Measurements from ENCODE around the gene GGN.
"Not testable (repeated sequence)": the region's sequence is repeated elsewhere in the genome, so short reads cannot be mapped to it uniquely, and the experiment has no call there.

Gene GGN

GRCh38 chr19:38417544-38418506 is 30.0 kb upstream of the GGN start:
- TF ChIP-seq CTCF (IDR thresholded peaks at IDR 0.05; ENCODE audit: extremely low read depth, missing control alignments): no peak
- peak; percentile 67 for DNase-seq (ENCODE audit: low spot score)

DNA sequence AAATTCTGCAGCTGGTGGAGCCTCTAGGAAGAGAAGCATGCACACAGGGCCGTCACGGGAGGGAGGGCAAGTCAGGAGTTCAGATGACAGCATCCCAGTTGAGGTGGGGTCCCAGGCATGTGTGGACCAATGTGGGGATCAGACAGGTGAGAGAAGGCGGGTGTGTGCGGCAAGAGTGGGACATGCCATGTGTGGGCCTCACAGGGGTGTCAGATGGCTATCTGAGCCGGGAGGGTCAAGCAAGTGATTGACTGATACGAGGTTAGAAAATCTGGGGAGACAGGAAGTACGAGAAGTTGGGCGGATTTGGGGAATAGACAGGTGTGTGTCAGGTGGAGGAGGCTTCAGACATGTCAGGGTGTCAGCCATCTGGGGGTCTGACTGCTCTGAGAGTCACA is 29.3 kb upstream of the GGN start:
- TF ChIP-seq CTCF (IDR thresholded peaks at IDR 0.05; ENCODE audit: extremely low read depth, missing control alignments): no peak
- no peak for DNase-seq (ENCODE audit: low spot score)

GRCh38 chr19:38413416-38413815 is 25.6 kb upstream of the GGN start:
- no peak for TF ChIP-seq CTCF (IDR thresholded peaks at IDR 0.05; ENCODE audit: extremely low read depth, missing control alignments)
- no peak for DNase-seq (ENCODE audit: low spot score)

GRCh38 chr19:38412961-38413360 is 25.1 kb upstream of the GGN start:
- TF ChIP-seq CTCF (IDR thresholded peaks at IDR 0.05; ENCODE audit: extremely low read depth, missing control alignments): no peak
- DNase-seq (ENCODE audit: low spot score): no peak

DNA sequence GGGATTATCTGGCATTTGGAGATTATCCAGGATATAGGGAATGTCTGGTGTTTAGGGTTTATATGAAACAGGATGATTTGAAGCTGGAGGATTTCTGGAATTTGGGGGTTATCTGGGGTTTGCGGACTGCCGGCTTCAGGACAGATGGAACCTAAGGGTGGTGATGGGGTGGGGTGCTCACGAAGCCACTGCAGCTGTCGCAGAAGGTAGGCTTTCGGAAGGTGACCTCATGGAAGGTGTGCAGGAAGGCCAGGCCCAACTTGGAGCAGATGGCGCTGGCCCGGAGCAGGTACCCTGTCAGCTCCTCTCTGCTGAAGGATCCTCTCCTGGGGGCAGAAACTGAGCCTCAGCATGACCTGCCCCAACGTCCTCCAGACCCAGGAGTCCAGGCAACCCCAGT is 24.7 kb upstream of the GGN start:
- no peak for TF ChIP-seq CTCF (IDR thresholded peaks at IDR 0.05; ENCODE audit: extremely low read depth, missing control alignments)
- no peak for DNase-seq (ENCODE audit: low spot score)

DNA sequence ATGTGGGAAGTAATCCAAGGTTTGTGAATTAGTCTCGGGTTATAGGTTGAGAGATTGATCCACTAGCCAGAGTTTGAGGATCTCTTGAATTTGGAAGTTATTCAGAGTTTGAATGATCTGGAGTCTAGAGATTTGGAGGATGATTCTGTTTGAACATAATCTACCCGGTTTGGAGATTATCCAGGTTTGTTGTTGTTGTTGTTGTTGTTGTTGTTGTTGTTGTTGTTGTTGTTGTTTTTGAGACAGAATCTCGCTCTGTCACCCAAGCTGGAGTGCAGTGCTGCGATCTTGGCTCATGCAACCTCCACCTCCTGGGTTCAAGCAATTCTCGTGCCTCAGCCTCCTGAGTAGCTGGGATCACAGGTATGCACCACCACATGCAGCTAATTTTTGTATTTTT is 24.1 kb upstream of the GGN start:
- DNase-seq (ENCODE audit: low spot score): not testable (repeated sequence)

DNA sequence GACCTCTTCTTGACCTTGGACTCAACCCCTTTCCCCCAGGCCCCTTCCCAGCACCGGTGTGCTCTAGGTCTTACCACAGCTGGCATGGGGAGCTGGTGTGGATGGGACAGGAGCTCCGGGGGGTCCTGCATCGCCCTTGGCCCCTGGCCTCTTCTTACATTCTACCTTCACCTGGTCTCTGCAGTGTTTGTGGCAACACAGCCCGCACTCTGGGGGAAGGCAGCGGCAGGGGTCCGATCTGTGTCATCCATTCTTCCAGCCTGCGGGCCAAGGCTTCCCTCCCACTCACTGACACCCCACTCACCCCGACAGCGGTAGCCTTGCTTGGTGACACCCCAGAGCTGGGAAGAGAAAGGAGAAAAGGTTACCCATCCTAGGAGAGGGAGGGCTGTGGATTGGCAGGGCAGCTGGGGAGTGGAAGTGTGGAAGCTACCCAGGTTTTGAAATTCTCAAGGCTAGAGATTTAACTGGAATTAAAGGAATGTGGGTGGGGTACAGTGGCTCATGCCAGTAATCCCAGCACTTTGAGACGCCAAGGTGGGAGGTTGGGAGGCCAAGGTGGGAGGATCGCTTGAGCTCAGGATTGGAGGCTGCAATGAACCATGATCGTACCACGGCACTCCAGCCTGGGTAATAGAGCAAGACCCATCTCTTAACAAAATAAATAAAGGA is 23.3 kb upstream of the GGN start:
- TF ChIP-seq CTCF (IDR thresholded peaks at IDR 0.05; ENCODE audit: extremely low read depth, missing control alignments): no peak
- DNase-seq (ENCODE audit: low spot score): no peak

DNA sequence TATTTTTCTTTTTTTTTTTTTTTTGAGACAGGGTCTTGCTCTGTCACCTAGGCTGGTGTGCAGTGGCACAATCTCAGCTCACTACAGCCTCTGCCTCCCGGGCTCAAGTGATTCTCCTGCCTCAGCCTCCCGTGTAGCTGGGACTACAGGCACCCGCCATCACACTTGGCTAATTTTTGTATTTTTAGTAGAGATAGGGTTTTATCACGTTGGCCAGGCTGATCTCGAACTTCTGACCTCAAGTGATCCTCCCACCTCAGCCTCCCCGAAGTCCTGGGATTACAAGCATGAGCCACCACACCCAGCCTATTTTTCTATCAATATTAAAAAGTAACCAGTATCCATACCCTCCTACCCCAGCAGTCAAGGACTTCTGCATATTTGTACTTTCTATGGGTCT is 22.6 kb upstream of the GGN start:
- DNase-seq (ENCODE audit: low spot score): not testable (repeated sequence)
